Measurements from ENCODE around the gene MAU2. TPM values are rescaled to one million over a fixed set of nuclear protein-coding genes. Genes with fewer than 3 reads are reported as not detected.

MAU2 gene
- polyA plus RNA-seq, 1 donor from 2014 or later, result 48.3 TPM

GRCh38 chr19:19319732-19320360 lies 783 bp upstream of the MAU2 start:
- Histone ChIP-seq H3K9ac (ENCODE audit: low read length) (peak overlapping the region; percentile 99), H3K27me3 (ENCODE audit: insufficient read depth, low read depth, low read length) (no peaks in the 10 kb centered on the region), H3K79me2 (replicated peaks; ENCODE audit: insufficient read depth, low read length) (peaks cover 60% of the 10 kb centered on the region), H3K4me2 (ENCODE audit: low read length) (peak overlapping the region; percentile 76), H3K36me3 (ENCODE audit: insufficient read depth, low read length) (no peaks in the 10 kb centered on the region), H3K27ac (ENCODE audit: low read length) (peak overlapping the region; percentile 98), H3K4me3 (ENCODE audit: low read length) (peak overlapping the region; percentile 99), H2AFZ (ENCODE audit: low read depth, low read length) (peak overlapping the region; percentile 62), H3K9me3 (ENCODE audit: low read length) (no peaks in the 10 kb centered on the region), H4K20me1 (ENCODE audit: insufficient read depth) (no peaks in the 10 kb centered on the region), H3K9me2 (ENCODE audit: insufficient read depth, low read length) (no peaks in the 10 kb centered on the region), H3F3A (ENCODE audit: insufficient read depth, low read length, poor library complexity, severe bottlenecking) (no peaks in the 10 kb centered on the region)
- no peak for TF ChIP-seq EZH2 (IDR thresholded peaks at IDR 0.05; ENCODE audit: borderline replicate concordance, insufficient read depth, low read length, poor library complexity, severe bottlenecking)
- TF ChIP-seq MXI1 (conservative IDR thresholded peaks at IDR 0.05; ENCODE audit: poor library complexity, severe bottlenecking), result peak; percentile 24

DNA sequence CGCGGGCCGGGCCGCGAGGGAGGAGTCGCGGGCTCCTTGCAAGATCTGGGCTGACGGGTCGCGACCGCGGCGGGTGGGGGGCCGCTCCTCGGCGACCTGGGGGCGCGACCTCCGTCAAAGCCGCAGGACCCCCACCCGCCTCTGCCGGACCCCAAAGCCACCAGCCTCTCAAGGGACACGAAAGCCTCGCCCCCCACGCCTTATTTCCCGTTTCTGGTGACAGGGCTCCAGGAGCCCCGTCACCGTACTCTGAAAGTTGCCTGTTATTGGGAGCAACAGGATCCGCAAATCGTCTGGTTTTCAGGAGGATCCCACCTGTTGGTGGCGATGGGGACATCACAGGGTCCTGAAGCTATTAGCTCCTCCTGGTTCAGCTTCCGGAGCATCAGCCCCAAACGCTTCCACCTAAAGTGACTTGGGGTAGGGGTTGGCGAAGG lies 530 bp downstream of the MAU2 start:
- peak overlapping the region; percentile 98 for H3K27ac ChIP-seq (ENCODE audit: low read length)
- H3K79me2 ChIP-seq (replicated peaks; ENCODE audit: insufficient read depth, low read length), result peaks cover 60% of the 10 kb centered on the region

DNA sequence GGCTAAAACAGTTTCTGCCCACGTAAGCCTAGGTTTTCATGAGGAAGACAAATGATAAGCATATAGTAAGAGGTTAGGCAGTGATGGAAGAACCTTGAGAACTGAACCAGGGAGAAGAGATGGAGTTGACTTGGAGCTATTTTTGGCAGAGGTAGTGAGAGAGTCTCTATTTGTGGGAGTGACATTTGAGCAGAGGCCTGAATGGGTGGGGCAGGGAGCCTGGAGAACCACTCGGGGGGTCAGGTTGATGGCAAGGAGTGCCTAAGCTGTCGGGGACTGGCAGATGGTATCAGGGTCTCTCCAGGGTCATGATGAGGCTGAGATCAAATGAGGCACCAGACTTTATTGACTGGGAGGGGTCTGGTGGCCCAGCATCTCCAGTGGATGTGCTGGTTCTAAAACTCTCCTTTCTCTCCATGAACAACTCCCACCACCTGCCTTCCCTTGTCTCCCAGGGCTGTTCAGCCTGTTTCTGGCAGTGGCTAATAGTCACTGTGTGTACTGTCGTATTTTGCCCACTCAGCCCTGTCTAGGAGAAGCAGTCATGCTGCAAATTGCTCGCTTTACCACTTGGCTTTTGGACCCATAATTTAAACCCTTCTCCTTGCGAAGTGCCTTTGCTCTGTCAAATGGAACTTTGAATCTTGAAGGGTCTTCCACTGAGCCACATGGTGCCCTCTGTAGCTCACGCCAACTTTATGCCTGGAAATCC lies 3.6 kb downstream of the MAU2 start:
- Histone ChIP-seq H2AFZ (ENCODE audit: low read depth, low read length) (no peak overlapping the region), H4K20me1 (ENCODE audit: insufficient read depth) (no peaks in the 10 kb centered on the region), H3K36me3 (ENCODE audit: insufficient read depth, low read length) (no peaks in the 10 kb centered on the region), H3K9ac (ENCODE audit: low read length) (no peak overlapping the region), H3K4me3 (ENCODE audit: low read length) (no peak overlapping the region), H3F3A (ENCODE audit: insufficient read depth, low read length, poor library complexity, severe bottlenecking) (no peaks in the 10 kb centered on the region), H3K4me2 (ENCODE audit: low read length) (no peak overlapping the region), H3K9me3 (ENCODE audit: low read length) (no peaks in the 10 kb centered on the region), H3K27me3 (ENCODE audit: insufficient read depth, low read depth, low read length) (no peaks in the 10 kb centered on the region), H3K27ac (ENCODE audit: low read length) (no peak overlapping the region), H3K79me2 (replicated peaks; ENCODE audit: insufficient read depth, low read length) (peaks cover 50% of the 10 kb centered on the region), H3K9me2 (ENCODE audit: insufficient read depth, low read length) (no peaks in the 10 kb centered on the region)
- TF ChIP-seq POLR2AphosphoS5 (IDR thresholded peaks at IDR 0.05) (no peak), MXI1 (conservative IDR thresholded peaks at IDR 0.05; ENCODE audit: poor library complexity, severe bottlenecking) (no peak)

More for the DNA sequence above, 530 bp downstream of the MAU2 start:
- no peaks in the 10 kb centered on the region for H4K20me1 ChIP-seq (ENCODE audit: insufficient read depth)
- H3K4me3 ChIP-seq (ENCODE audit: low read length), result peak overlapping the region; percentile 99
- H3K9me3 ChIP-seq (ENCODE audit: low read length), result no peaks in the 10 kb centered on the region
- peak overlapping the region; percentile 64 for H3K4me2 ChIP-seq (ENCODE audit: low read length)
- peak overlapping the region; percentile 99 for H3K9ac ChIP-seq (ENCODE audit: low read length)
- H3K27me3 ChIP-seq (ENCODE audit: insufficient read depth, low read depth, low read length), result no peaks in the 10 kb centered on the region
- no peak for TF ChIP-seq SMC3 (conservative IDR thresholded peaks at IDR 0.05; ENCODE audit: poor library complexity)
- TF ChIP-seq MXI1 (conservative IDR thresholded peaks at IDR 0.05; ENCODE audit: poor library complexity, severe bottlenecking), result no peak
- H3F3A ChIP-seq (ENCODE audit: insufficient read depth, low read length, poor library complexity, severe bottlenecking), result no peaks in the 10 kb centered on the region
- peak overlapping the region; percentile 96 for H2AFZ ChIP-seq (ENCODE audit: low read depth, low read length)
- H3K36me3 ChIP-seq (ENCODE audit: insufficient read depth, low read length), result no peaks in the 10 kb centered on the region
- H3K9me2 ChIP-seq (ENCODE audit: insufficient read depth, low read length), result no peaks in the 10 kb centered on the region

DNA sequence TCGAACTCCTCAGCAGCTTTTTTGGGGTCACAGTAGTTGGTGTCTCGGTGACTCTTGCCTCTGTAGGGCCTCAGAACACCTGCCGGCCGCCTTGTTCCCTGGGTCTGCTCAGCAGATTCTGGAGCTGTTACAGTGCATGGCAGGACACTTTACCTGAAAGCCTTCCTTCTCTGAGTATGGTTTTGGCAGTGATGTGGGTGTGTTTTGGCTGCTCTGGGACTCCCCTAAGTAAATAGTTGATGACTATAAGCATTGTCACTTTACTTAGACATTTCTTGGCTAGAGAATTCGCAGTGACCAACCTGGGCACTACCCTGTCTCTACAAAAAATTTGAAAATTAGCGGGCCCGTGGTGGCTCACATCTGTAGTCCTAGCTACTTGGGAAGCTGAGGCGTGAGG lies 7.0 kb downstream of the MAU2 start:
- Histone ChIP-seq H3K9me2 (ENCODE audit: insufficient read depth, low read length) (no peaks in the 10 kb centered on the region), H3K9ac (ENCODE audit: low read length) (no peak overlapping the region), H3K4me2 (ENCODE audit: low read length) (no peak overlapping the region), H3F3A (ENCODE audit: insufficient read depth, low read length, poor library complexity, severe bottlenecking) (no peaks in the 10 kb centered on the region), H3K9me3 (ENCODE audit: low read length) (no peaks in the 10 kb centered on the region), H3K27ac (ENCODE audit: low read length) (no peak overlapping the region), H3K27me3 (ENCODE audit: insufficient read depth, low read depth, low read length) (no peaks in the 10 kb centered on the region), H3K79me2 (replicated peaks; ENCODE audit: insufficient read depth, low read length) (peaks cover 23% of the 10 kb centered on the region), H4K20me1 (ENCODE audit: insufficient read depth) (no peaks in the 10 kb centered on the region), H3K4me3 (ENCODE audit: low read length) (no peak overlapping the region), H3K36me3 (ENCODE audit: insufficient read depth, low read length) (no peaks in the 10 kb centered on the region), H2AFZ (ENCODE audit: low read depth, low read length) (no peak overlapping the region)
- TF ChIP-seq TAF1 (IDR thresholded peaks at IDR 0.05; ENCODE audit: low read depth) (no peak), SMC3 (conservative IDR thresholded peaks at IDR 0.05; ENCODE audit: poor library complexity) (no peak), EP300 (conservative IDR thresholded peaks at IDR 0.05; ENCODE audit: poor library complexity, severe bottlenecking) (no peak), MXI1 (conservative IDR thresholded peaks at IDR 0.05; ENCODE audit: poor library complexity, severe bottlenecking) (no peak), RAD21 (conservative IDR thresholded peaks at IDR 0.05) (no peak), EZH2 (IDR thresholded peaks at IDR 0.05; ENCODE audit: borderline replicate concordance, insufficient read depth, low read length, poor library complexity, severe bottlenecking) (no peak), POLR2AphosphoS5 (IDR thresholded peaks at IDR 0.05) (no peak), CTCF (IDR thresholded peaks at IDR 0.05; ENCODE audit: poor library complexity, severe bottlenecking) (no peak)
- TF ChIP-seq, protein P1, sequence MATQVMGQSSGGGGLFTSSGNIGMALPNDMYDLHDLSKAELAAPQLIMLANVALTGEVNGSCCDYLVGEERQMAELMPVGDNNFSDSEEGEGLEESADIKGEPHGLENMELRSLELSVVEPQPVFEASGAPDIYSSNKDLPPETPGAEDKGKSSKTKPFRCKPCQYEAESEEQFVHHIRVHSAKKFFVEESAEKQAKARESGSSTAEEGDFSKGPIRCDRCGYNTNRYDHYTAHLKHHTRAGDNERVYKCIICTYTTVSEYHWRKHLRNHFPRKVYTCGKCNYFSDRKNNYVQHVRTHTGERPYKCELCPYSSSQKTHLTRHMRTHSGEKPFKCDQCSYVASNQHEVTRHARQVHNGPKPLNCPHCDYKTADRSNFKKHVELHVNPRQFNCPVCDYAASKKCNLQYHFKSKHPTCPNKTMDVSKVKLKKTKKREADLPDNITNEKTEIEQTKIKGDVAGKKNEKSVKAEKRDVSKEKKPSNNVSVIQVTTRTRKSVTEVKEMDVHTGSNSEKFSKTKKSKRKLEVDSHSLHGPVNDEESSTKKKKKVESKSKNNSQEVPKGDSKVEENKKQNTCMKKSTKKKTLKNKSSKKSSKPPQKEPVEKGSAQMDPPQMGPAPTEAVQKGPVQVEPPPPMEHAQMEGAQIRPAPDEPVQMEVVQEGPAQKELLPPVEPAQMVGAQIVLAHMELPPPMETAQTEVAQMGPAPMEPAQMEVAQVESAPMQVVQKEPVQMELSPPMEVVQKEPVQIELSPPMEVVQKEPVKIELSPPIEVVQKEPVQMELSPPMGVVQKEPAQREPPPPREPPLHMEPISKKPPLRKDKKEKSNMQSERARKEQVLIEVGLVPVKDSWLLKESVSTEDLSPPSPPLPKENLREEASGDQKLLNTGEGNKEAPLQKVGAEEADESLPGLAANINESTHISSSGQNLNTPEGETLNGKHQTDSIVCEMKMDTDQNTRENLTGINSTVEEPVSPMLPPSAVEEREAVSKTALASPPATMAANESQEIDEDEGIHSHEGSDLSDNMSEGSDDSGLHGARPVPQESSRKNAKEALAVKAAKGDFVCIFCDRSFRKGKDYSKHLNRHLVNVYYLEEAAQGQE (IDR thresholded peaks at IDR 0.05; ENCODE audit: borderline replicate concordance), result no peak
